KOPT-K1 (cell line): ENCODE measurements around the gene MADD.

Experiments used
- H3K27ac ChIP-seq: fragments of 200-600 bp; sonication (generic); 2 replicates; pipeline ENCODE4 v1.5.1; 2016; ENCODE audit warnings: antibody characterized with exemption, mild to moderate bottlenecking, low read depth, low read length; ENCODE audit not compliant: poor library complexity, severe bottlenecking
- H3K36me3 ChIP-seq: fragments of 200-600 bp; sonication (generic); 2 replicates; pipeline ENCODE4 v1.5.1; 2017; ENCODE audit warnings: antibody characterized with exemption, mild to moderate bottlenecking, low read length, moderate library complexity; ENCODE audit not compliant: insufficient read depth
- H3K9me3 ChIP-seq: fragments of 200-600 bp; sonication (generic); 2 replicates; pipeline ENCODE4 v1.5.1; 2017; ENCODE audit warnings: antibody characterized with exemption, low read length, mild to moderate bottlenecking; ENCODE audit not compliant: insufficient read depth, poor library complexity, severe bottlenecking

The MADD gene

DNA sequence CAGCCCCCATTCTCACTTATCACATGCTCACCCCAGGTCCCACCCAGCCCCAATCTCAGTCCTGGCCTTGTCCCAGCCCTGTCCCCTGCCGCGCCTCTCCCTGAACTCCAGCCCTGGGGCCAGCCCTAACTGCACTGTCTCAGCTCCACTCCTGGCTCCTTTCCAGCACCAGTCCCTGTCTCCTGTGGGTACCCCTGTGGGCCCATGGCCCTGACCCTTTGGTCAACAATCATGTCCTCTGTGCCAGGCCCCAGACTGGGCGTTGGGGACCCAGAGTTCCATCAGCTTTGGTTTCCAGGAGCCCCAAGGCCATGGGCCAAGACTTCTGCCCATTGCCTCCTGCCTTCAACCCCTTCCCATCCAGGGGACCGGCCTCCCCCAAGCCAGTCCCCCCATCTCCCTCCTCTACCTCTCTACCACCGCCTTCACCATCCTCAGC, 107.7 kb downstream of the MADD start:
- H3K27ac ChIP-seq, result no peak overlapping the region
- H3K9me3 ChIP-seq, result no peaks in the 10 kb centered on the region
- no peaks in the 10 kb centered on the region for H3K36me3 ChIP-seq

DNA sequence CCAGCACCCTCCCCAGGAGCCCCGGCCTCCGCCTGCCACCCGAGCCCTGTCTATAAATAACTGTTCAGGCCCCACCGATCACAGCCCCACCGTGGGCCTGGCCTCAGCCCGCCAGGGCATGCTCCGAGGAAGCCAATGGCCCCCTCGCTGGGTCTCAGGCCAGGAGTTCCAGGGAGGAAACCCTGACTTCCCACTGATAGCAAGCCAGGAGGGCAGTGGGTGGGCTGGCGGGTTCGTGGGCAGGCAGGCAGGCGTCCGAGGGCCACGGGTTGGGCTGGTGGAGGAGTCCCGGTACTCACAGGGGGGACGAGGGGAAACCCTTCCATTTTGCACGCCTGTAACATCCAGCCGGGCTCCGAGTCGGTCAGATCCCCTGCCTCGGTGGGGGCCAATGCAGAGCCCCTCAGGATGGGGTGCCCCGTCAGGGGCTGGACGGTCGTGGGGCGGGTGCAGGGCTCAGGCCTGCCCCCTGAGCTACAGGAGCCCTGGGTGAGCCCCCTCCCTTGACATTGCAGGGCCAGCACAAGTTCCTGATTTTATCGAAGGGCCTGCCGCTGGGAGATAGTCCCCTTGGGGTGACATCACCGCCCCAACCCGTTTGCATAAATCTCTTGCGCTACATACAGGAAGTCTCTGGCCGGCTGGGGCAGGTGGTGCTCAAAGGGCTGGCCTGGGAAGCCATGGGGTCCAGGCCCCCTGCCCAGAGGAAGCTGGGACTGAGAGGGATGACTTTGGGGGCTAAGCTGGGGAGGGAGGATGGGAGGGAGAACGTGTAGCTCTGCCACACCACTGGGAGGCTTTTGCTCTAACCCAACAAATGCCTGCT, 108.3 kb downstream of the MADD start, which contains the start of gene SPI1:
Gene SPI1, minus strand, starts transcription at position 538 of the 826 bp plus-strand sequence. Its CDS starts 194 bp downstream, at position 344.
- Histone ChIP-seq H3K27ac (no peak within 1 kb of the TSS), H3K36me3 (no peaks in the 10 kb centered on the region), H3K9me3 (no peaks in the 10 kb centered on the region)

DNA sequence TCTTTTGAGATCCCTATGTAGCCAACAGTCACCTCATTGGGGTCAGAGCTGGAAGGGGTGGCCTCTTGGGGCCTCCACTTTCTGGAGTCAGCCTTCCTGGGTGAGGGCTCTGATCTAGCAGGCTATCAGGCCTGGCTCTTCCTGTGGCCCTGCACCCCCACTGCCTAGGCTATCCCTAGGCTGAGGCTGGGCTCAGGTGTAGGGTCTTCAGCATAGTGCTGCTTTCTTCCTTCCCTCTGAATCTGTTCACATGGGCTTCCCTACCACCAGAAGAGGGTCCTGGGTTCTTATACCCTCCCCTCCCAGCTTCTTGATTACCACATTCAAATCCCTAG, 108.9 kb downstream of the MADD start:
- H3K27ac ChIP-seq, result no peak overlapping the region
- no peaks in the 10 kb centered on the region for H3K9me3 ChIP-seq
- H3K36me3 ChIP-seq, result no peaks in the 10 kb centered on the region

DNA sequence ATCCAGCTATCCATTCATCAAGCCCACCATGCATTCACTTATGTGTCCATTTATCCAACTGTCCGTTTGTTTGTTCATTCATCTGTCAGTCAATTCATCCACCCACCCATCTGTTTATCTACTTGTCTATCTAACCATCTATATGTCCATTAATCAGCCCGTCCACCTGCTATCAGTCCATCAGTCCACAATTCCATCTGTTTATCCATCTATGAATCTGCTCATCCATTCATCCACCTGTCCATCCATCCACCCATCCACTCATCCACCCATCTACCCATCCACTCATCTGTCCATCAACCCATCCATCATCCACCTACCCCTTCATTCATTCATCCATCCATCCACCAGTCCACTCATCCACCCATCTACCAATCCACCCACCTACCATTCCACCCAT, 109.4 kb downstream of the MADD start:
- Histone ChIP-seq H3K9me3 (no peaks in the 10 kb centered on the region), H3K27ac (no peak overlapping the region), H3K36me3 (no peaks in the 10 kb centered on the region)
